Activated CD8-positive, alpha-beta T cell treated with anti-CD3 and anti-CD28 coated beads, Interleukin-2, amount 10 ng/mL, durations not matched to agents 7 days and 5 days (primary cell): Measurements from ENCODE around the gene PNN. TPM values are rescaled to one million over a fixed set of nuclear protein-coding genes. Genes with fewer than 3 reads are reported as not detected.
"Not testable (repeated sequence)": the region's sequence is repeated elsewhere in the genome, so short reads cannot be mapped to it uniquely, and the experiment has no call there.

Experiments used
- ATAC-seq: fragments of 150-1000 bp; cut with Tn5 transposase; one replicate; pipeline ENCODE4 v1.10.0; 2021; ENCODE audit warnings: moderate library complexity
- CTCF ChIA-PET: fragments of 350-600 bp; sonication (Branson Sonifier 250); formaldehyde crosslinking; loops from one replicate; lab custom pipeline; 2021; ENCODE audit warnings: antibody characterized with exemption; lab: Charles Lee
- POLR2A ChIA-PET: fragments of 350-600 bp; sonication (Branson Sonifier 250); formaldehyde crosslinking; loops from one replicate; lab custom pipeline; 2021; ENCODE audit warnings: antibody characterized with exemption; lab: Charles Lee
- DNase-seq: peaks from one replicate; pipeline ENCODE4 v3.0.0-alpha.2; 2020
- H3K27ac Mint-ChIP-seq: one replicate; pipeline ENCODE4 v1.8.0; 2021; ENCODE audit warnings: mild to moderate bottlenecking, mixed read lengths
- H3K27me3 Mint-ChIP-seq: one replicate; pipeline ENCODE4 v1.8.0; 2021; ENCODE audit warnings: low read depth, mixed read lengths
- H3K36me3 Mint-ChIP-seq: one replicate; pipeline ENCODE4 v1.8.0; 2021; ENCODE audit warnings: low read depth, mixed read lengths
- H3K4me1 Mint-ChIP-seq: one replicate; pipeline ENCODE4 v1.8.0; 2021; ENCODE audit warnings: low read depth, mixed read lengths
- H3K4me3 Mint-ChIP-seq: one replicate; pipeline ENCODE4 v1.8.0; 2021; ENCODE audit warnings: mild to moderate bottlenecking, mixed read lengths
- H3K9me3 Mint-ChIP-seq: one replicate; pipeline ENCODE4 v1.8.0; 2022; ENCODE audit warnings: mixed read lengths; ENCODE audit not compliant: insufficient read depth
- total RNA-seq, 2 experiments: library from RNA; stranded (reverse); gene quantifications; one replicate each; pipeline ENCODE4 v1.2.3, GENCODE V29; 2021

The PNN gene
- total RNA-seq, 2 experiments from 2014 or later, result 94.1 to 103 TPM

DNA sequence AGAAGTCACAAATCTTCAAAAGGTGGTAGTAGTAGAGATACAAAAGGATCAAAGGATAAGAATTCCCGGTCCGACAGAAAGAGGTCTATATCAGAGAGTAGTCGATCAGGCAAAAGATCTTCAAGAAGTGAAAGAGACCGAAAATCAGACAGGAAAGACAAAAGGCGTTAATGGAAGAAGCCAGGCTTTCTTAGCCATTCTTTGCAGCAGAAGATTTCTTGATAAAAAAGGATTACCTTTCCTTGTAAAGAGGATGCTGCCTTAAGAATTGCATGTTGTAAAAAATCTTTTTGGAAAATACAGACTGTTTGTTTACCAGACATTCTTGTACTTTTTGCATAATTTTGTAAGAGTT is 6.6 kb downstream of the PNN start:
- no peak for DNase-seq
- Mint-ChIP-seq H3K4me1 (peaks cover 24% of the 10 kb centered on the region), H3K9me3 (no peaks in the 10 kb centered on the region), H3K27me3 (no peaks in the 10 kb centered on the region), H3K4me3 (no peak overlapping the region), H3K36me3 (peaks cover 54% of the 10 kb centered on the region), H3K27ac (no peak overlapping the region)
- CTCF ChIA-PET, result interaction anchor here (1.5 kb wide), 1 partner anchor 11 kb away, joined by 3 read pairs; no protein-coding TSS in a partner anchor
- POLR2A ChIA-PET, result interaction anchor here (0.7 to 2.2 kb wide), 5 partner anchors 8 to 250 kb away, joined by 3 to 8 read pairs (median 4); partner anchors contain the start of gene TRAPPC6B
- no peak for ATAC-seq

DNA sequence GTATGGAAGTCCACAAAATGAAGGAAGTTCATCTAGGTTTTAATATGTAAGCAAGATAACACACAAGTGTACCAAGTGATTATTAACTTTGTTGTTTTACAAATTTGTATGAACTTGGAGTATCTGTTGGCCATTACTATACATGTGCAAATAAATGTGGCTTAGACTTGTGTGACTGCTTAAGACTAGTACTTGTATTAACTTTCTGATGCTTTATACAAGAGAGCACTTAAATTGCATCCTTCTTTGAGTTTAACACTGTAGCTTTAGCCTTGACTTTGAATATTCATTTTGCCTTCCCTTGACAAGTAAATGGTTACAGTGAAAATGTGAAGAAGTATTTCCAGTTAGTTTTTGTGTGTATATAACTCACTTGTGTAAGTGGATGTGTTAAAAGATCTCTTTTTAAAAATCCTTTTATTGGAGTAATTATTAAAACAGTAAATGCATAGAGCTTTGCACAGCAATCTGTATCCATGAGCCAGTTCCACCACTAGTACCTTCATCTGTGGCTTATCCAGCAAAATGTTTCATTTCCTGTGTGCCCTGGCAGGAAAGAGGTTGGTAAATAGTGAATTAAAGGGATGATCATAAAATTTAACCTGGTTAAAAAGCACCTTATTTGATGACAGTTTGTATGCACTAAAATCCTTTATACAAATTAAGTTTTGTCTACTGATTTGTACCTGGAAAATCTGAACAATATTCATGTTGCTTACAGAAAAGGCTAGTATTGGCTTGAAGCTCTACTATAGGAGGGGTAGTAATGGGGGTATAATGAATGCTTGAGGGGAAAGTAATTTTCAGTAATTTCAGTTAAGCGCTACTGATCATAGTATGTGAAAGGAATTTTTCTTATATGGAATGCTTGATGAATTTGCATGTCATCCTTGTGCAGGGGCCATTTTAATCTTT is 8.0 kb downstream of the PNN start:
- H3K4me3 Mint-ChIP-seq, result no peak overlapping the region
- H3K36me3 Mint-ChIP-seq, result peaks cover 49% of the 10 kb centered on the region
- no peaks in the 10 kb centered on the region for H3K27me3 Mint-ChIP-seq
- H3K9me3 Mint-ChIP-seq, result no peaks in the 10 kb centered on the region
- DNase-seq (peak; percentile 8), ATAC-seq (no peak)
- CTCF ChIA-PET, result no interaction called here
- POLR2A ChIA-PET, result no interaction called here
- H3K4me1 Mint-ChIP-seq, result peaks cover 18% of the 10 kb centered on the region
- H3K27ac Mint-ChIP-seq, result peak overlapping the region; percentile 12

GRCh38 chr14:39183685-39184003 is 8.6 kb downstream of the PNN start:
- H3K4me3 Mint-ChIP-seq, POLR2A ChIA-PET, H3K27me3 Mint-ChIP-seq, H3K27ac Mint-ChIP-seq, ATAC-seq, CTCF ChIA-PET, H3K9me3 Mint-ChIP-seq: not testable (repeated sequence)
- peak; percentile 4 for DNase-seq
- peaks cover 18% of the 10 kb centered on the region for H3K4me1 Mint-ChIP-seq
- peaks cover 48% of the 10 kb centered on the region for H3K36me3 Mint-ChIP-seq

DNA sequence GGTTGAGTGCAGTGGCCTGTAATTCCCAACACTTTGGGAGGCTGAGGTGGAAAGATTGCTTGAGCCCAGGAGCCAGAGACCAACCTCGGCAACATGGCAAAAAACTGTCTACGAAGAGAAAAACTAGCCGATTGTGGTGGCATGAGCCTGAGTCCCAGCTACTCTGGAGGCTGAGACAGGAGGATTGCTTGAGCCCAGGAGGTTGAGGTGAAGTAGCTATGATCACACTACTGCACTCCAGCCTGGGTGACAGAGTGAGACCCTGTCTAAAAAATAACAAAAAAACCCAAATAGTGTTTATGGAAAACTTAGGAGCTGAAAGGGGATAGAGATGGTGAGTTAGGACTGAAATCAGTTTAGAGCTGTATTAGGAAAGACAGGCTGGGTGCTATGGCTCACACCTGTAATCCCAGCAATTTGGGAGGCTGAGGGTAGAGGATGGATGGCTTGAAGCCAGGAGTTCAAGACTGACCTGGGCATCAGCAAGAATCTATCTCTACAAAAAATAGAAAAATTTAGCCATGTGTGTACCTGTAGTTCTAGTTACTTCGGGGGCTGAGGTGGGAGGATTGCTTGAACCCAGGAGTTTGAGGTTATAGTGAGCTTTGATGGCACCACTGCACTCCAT is 9.7 kb downstream of the PNN start:
- Mint-ChIP-seq H3K36me3 (peaks cover 41% of the 10 kb centered on the region), H3K4me3 (no peak overlapping the region), H3K27ac (peak overlapping the region; percentile 40), H3K27me3 (no peaks in the 10 kb centered on the region), H3K9me3 (no peaks in the 10 kb centered on the region), H3K4me1 (peaks cover 10% of the 10 kb centered on the region)
- ChIA-PET CTCF (interaction anchor here (1.3 kb wide), 1 partner anchor 47 kb away, joined by 8 read pairs; no protein-coding TSS in a partner anchor), POLR2A (interaction anchor here (0.6 to 1.8 kb wide), 7 partner anchors 10 to 215 kb away, joined by 3 to 13 read pairs (median 5); partner anchors contain the start of genes PNN and TRAPPC6B)
- ATAC-seq, result no peak
- peak; percentile 13 for DNase-seq

GRCh38 chr14:39185256-39186049 is 10.4 kb downstream of the PNN start:
- no peak overlapping the region for H3K27ac Mint-ChIP-seq

GRCh38 chr14:39186941-39187525 is 12.0 kb downstream of the PNN start:
- Mint-ChIP-seq H3K9me3 (no peaks in the 10 kb centered on the region), H3K27me3 (no peaks in the 10 kb centered on the region), H3K4me3 (no peak overlapping the region), H3K36me3 (peaks cover 42% of the 10 kb centered on the region), H3K4me1 (peaks cover 10% of the 10 kb centered on the region), H3K27ac (no peak overlapping the region)
- no peak for ATAC-seq
- peak; percentile 15 for DNase-seq
- ChIA-PET POLR2A (interaction anchor here (1.6 to 1.8 kb wide), 2 partner anchors 16 to 21 kb away, joined by 4 to 8 read pairs; no protein-coding TSS in a partner anchor), CTCF (interaction anchor here (1.0 kb wide), 1 partner anchor 44 kb away, joined by 3 read pairs; no protein-coding TSS in a partner anchor)

More at GRCh38 chr14:39185256-39186049, 10.4 kb downstream of the PNN start:
- CTCF ChIA-PET, result interaction anchor here (0.6 to 1.3 kb wide), 2 partner anchors 46 to 62 kb away, joined by 3 to 8 read pairs; no protein-coding TSS in a partner anchor
- POLR2A ChIA-PET, result interaction anchor here (0.6 to 1.8 kb wide), 7 partner anchors 10 to 214 kb away, joined by 3 to 13 read pairs (median 7); partner anchors contain the start of genes PNN and TRAPPC6B
- Mint-ChIP-seq H3K4me1 (peaks cover 10% of the 10 kb centered on the region), H3K9me3 (no peaks in the 10 kb centered on the region), H3K36me3 (peaks cover 41% of the 10 kb centered on the region), H3K27me3 (no peaks in the 10 kb centered on the region), H3K4me3 (no peak overlapping the region)
- no peak for ATAC-seq
- no peak for DNase-seq

DNA sequence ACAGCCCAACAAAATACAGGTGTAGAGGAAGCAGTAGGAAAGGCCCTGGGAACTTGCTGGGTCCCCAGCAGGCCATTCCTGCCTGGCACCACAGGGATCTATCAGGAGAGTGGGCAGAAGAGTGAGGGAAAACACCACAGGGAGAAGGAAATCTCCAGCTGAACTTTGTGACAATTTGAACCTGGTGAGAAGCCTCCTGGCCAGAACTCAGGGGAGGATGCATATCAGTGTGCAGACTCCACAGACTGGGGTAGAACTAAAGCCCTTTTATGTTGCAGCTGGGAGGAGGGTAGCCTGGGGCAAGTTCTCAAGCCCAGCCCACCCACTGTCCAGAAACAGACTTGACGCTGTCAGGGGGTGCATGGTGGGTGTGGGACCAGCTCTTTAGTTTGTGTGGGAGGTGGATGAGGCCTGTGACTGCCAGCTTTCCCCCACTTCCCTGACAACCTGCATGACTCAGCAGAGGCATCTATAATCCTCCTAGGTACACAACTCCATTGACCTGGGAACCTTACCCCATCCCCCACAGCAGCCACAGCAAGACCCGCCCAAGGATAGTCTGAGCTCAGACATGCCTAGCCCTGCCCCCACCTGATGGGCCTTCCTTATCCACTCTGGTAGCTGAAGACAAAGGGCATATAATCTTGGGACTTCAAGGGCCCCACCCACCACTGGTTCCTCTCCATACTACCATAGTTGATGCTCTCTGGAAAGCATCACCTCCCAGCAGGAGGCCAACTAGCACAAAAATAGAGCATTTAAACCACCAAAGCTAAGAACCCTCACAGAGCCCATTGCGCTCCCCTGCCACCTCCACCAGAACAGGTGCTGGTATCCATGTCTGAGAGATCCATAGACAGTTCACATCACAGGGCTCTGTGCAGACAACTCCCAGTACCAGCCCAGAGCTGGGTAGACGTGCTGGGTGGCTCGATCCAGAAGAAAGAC is 28.9 kb downstream of the PNN start:
- Mint-ChIP-seq H3K4me3 (no peak overlapping the region), H3K27ac (peak overlapping the region; percentile 61), H3K36me3 (peaks cover 27% of the 10 kb centered on the region), H3K4me1 (peaks cover 42% of the 10 kb centered on the region), H3K9me3 (no peaks in the 10 kb centered on the region), H3K27me3 (no peaks in the 10 kb centered on the region)
- ChIA-PET POLR2A (interaction anchor here (0.9 to 1.7 kb wide), 2 partner anchors 18 to 23 kb away, joined by 3 to 8 read pairs; no protein-coding TSS in a partner anchor), CTCF (no interaction called here)
- DNase-seq, result no peak
- ATAC-seq, result no peak

- ChIA-PET CTCF (interaction anchor here (0.8 to 2.2 kb wide), 7 partner anchors 12 to 173 kb away, joined by 3 to 9 read pairs (median 3); no protein-coding TSS in a partner anchor), POLR2A (interaction anchor here (0.9 to 1.9 kb wide), 3 partner anchors 20 to 225 kb away, joined by 3 to 5 read pairs (median 4); partner anchors contain the start of genes FBXO33 and PNN)
- not testable (repeated sequence) for H3K4me3 Mint-ChIP-seq, H3K27me3 Mint-ChIP-seq, H3K9me3 Mint-ChIP-seq, DNase-seq, ATAC-seq
- peak overlapping the region; percentile 68 for H3K27ac Mint-ChIP-seq
- H3K4me1 Mint-ChIP-seq, result peaks cover 42% of the 10 kb centered on the region
- peaks cover 27% of the 10 kb centered on the region for H3K36me3 Mint-ChIP-seq
Observed at GRCh38 chr14:39207430-39207829, 32.4 kb downstream of the PNN start.

GRCh38 chr14:39211109-39211741 is 36.2 kb downstream of the PNN start:
- Mint-ChIP-seq H3K4me3 (no peak overlapping the region), H3K36me3 (peaks cover 13% of the 10 kb centered on the region), H3K9me3 (no peaks in the 10 kb centered on the region), H3K27me3 (no peaks in the 10 kb centered on the region), H3K4me1 (peaks cover 25% of the 10 kb centered on the region), H3K27ac (no peak overlapping the region)
- POLR2A ChIA-PET, result no interaction called here
- CTCF ChIA-PET, result no interaction called here
- ATAC-seq (no peak), DNase-seq (no peak)

DNA sequence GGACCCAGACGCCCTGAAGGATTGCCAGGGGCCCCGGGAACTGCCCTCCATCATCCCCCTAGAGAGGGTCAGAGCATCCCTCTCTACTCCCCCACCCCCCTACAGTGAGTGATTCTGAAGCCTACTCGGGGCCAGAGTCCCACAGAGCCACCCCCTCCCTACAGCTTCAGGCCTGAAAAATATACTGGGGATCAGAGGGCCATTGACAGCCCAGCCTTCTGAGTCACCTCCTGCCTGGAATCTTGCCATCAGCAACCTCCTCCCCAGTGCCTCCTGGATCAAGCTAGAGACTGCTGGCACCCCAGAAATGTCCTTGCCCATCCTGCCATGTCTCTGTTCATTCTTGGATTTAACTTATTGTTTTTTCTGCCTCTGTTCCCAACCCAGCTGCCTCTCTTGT is 37.0 kb downstream of the PNN start:
- Mint-ChIP-seq H3K36me3 (peaks cover 6% of the 10 kb centered on the region), H3K27ac (no peak overlapping the region), H3K9me3 (no peaks in the 10 kb centered on the region), H3K27me3 (no peaks in the 10 kb centered on the region), H3K4me1 (peaks cover 21% of the 10 kb centered on the region), H3K4me3 (no peak overlapping the region)
- ChIA-PET CTCF (no interaction called here), POLR2A (no interaction called here)
- ATAC-seq (no peak), DNase-seq (no peak)
